Glutamatergic neuron (in vitro differentiated cells): ENCODE results near the gene KCNQ1. TPM values are rescaled to one million over a fixed set of nuclear protein-coding genes. Genes with fewer than 3 reads are reported as not detected.

Experiments
- DNase-seq: peaks from one replicate; pipeline ENCODE4 v3.0.0; 2022
- H3K27ac Mint-ChIP-seq: one replicate; pipeline ENCODE4 v1.8.0; 2020; ENCODE audit warnings: mild to moderate bottlenecking, mixed read lengths, inconsistent platforms; ENCODE audit not compliant: unreplicated experiment
- H3K27me3 Mint-ChIP-seq: one replicate; pipeline ENCODE4 v1.8.0; 2020; ENCODE audit warnings: mild to moderate bottlenecking, moderate library complexity, mixed read lengths, inconsistent platforms; ENCODE audit not compliant: unreplicated experiment
- H3K36me3 Mint-ChIP-seq: one replicate; pipeline ENCODE4 v1.8.0; 2020; ENCODE audit warnings: mild to moderate bottlenecking, mixed read lengths, inconsistent platforms; ENCODE audit not compliant: unreplicated experiment
- H3K4me1 Mint-ChIP-seq: one replicate; pipeline ENCODE4 v1.8.0; 2020; ENCODE audit warnings: mild to moderate bottlenecking, low read depth, mixed read lengths, inconsistent platforms; ENCODE audit not compliant: unreplicated experiment
- H3K4me3 Mint-ChIP-seq: one replicate; pipeline ENCODE4 v1.8.0; 2020; ENCODE audit warnings: mild to moderate bottlenecking, mixed read lengths, inconsistent platforms; ENCODE audit not compliant: unreplicated experiment
- H3K9me3 Mint-ChIP-seq: one replicate; pipeline ENCODE4 v1.8.0; 2020; ENCODE audit warnings: mild to moderate bottlenecking, moderate library complexity, mixed read lengths, inconsistent platforms; ENCODE audit not compliant: unreplicated experiment
- CTCF ChIP-seq: fragments of 200-600 bp; sonication (generic); IDR thresholded peaks from one replicate; pipeline ENCODE4 v1.5.0; 2021; ENCODE audit not compliant: partially characterized antibody, unreplicated experiment
- total RNA-seq: library from RNA; stranded (reverse); fragmentation: NEBNext Ultra II Directional; extraction: Animal tissue kit (Norgen Biotek cat#: 25700); gene quantifications from one replicate; pipeline ENCODE4 v1.2.1, GENCODE V29; 2021; ENCODE audit not compliant: unreplicated experiment

The KCNQ1 gene
- total RNA-seq, 1 donor from 2014 or later, result 0.44 TPM

GRCh38 chr11:2421996-2422395, 22.8 kb upstream of the KCNQ1 start:
- Mint-ChIP-seq H3K9me3 (peaks cover 5% of the 10 kb centered on the region), H3K4me3 (no peak overlapping the region), H3K27me3 (no peaks in the 10 kb centered on the region), H3K4me1 (no peaks in the 10 kb centered on the region), H3K36me3 (no peaks in the 10 kb centered on the region), H3K27ac (no peak overlapping the region)
- no peak for DNase-seq
- no peak for TF ChIP-seq CTCF

- Mint-ChIP-seq H3K27ac (no peak overlapping the region), H3K4me1 (no peaks in the 10 kb centered on the region), H3K36me3 (no peaks in the 10 kb centered on the region), H3K27me3 (no peaks in the 10 kb centered on the region), H3K9me3 (peaks cover 4% of the 10 kb centered on the region), H3K4me3 (no peak overlapping the region)
- TF ChIP-seq CTCF, result no peak
- DNase-seq, result peak; percentile 12
These were observed 22.2 kb upstream of the KCNQ1 start for GRCh38 chr11:2422461-2423156.

- no peak for DNase-seq
- Mint-ChIP-seq H3K4me3 (no peak overlapping the region), H3K4me1 (no peaks in the 10 kb centered on the region), H3K9me3 (peaks cover 4% of the 10 kb centered on the region), H3K27ac (no peak overlapping the region), H3K36me3 (no peaks in the 10 kb centered on the region), H3K27me3 (peaks cover 2% of the 10 kb centered on the region)
- TF ChIP-seq CTCF, result no peak
These were observed 21.4 kb upstream of the KCNQ1 start for GRCh38 chr11:2423157-2424025.

GRCh38 chr11:2424811-2425495, 19.9 kb upstream of the KCNQ1 start:
- H3K9me3 Mint-ChIP-seq, result peaks cover 4% of the 10 kb centered on the region
- no peaks in the 10 kb centered on the region for H3K36me3 Mint-ChIP-seq
- H3K27ac Mint-ChIP-seq, result no peak overlapping the region
- peaks cover 2% of the 10 kb centered on the region for H3K27me3 Mint-ChIP-seq
- no peak overlapping the region for H3K4me3 Mint-ChIP-seq
- no peak for DNase-seq
- H3K4me1 Mint-ChIP-seq, result no peaks in the 10 kb centered on the region
- no peak for TF ChIP-seq CTCF
